GM12878 (cell line): ENCODE results near the gene IARS2. TPM values are rescaled to one million over a fixed set of nuclear protein-coding genes. Genes with fewer than 3 reads are reported as not detected.

Source experiments
- ATAC-seq: fragments of 200-7000 bp; cut with Tn5 transposase; 3 replicates; pipeline ENCODE4 v1.9.1; 2020; ENCODE audit warnings: mild to moderate bottlenecking, moderate library complexity
- Bru-seq: library from RNA; stranded (reverse); fragments of 400-500 nt; gene quantifications from one replicate; lab custom pipeline; 2021; lab: Mats Ljungman, UMichigan
- BruChase-seq, 2 experiments: library from RNA; stranded (reverse); fragments of 400-500 nt; gene quantifications; one replicate each; lab custom pipeline; 2021; lab: Mats Ljungman, UMichigan
- BruUV-seq: library from RNA; stranded (reverse); fragments of 400-500 nt; replicated peaks from 2 replicates; lab custom pipeline; 2021; lab: Mats Ljungman, UMichigan
- CTCF ChIA-PET: fragments of 300-600 bp; sonication (Branson Sonifier 250); formaldehyde crosslinking; extraction: SDS; loops from one replicate; lab custom pipeline; 2021; ENCODE audit warnings: inconsistent platforms; lab: Yijun Ruan, JAX
- POLR2A ChIA-PET: fragments of 350-600 bp; formaldehyde crosslinking; extraction: SDS; loops from one replicate; lab custom pipeline; 2021; ENCODE audit warnings: inconsistent platforms; lab: Charles Lee
- RAD21 ChIA-PET: fragments of 300-600 bp; sonication (Branson Sonifier 250); formaldehyde crosslinking; loops from one replicate; lab custom pipeline; 2023; ENCODE audit warnings: antibody characterized with exemption; ENCODE audit not compliant: unreplicated experiment; lab: Charles Lee
- SMC1A ChIA-PET: fragments of 300-600 bp; sonication (Branson Sonifier 250); formaldehyde crosslinking; loops from one replicate; lab custom pipeline; 2023; ENCODE audit not compliant: unreplicated experiment, uncharacterized antibody; lab: Charles Lee
- DNase-seq: peaks from one replicate; pipeline ENCODE4 v3.0.0-alpha.2; 2011; ENCODE audit warnings: low read depth, low spot score
- FAIRE-seq: peaks from 3 replicates; lab custom pipeline; 2011; peaks lifted over from hg19 to GRCh38; lab: Jason Lieb, UNC
- H2AFZ ChIP-seq: 2 replicates; pipeline ENCODE4 v1.6.0; 2011; ENCODE audit warnings: low read depth, low read length, control low read depth; ENCODE audit not compliant: control insufficient read depth
- H3K27ac ChIP-seq: 2 replicates; pipeline ENCODE4 v1.5.1; 2011; ENCODE audit warnings: control low read depth; ENCODE audit not compliant: control insufficient read depth, insufficient read depth
- H3K27me3 ChIP-seq, 2 experiments: replicated peaks in 1 of 2; 2 replicates each; pipeline versions ENCODE4 v1.6.0 to v1.6.1; 2011; ENCODE audit warnings: low read length in 1 of 2; ENCODE audit not compliant: control insufficient read depth in 2 of 2, insufficient read depth in 2 of 2
- H3K36me3 ChIP-seq, 2 experiments: 2 replicates each; pipeline ENCODE4 v1.5.1; 2011; ENCODE audit warnings: low read length in 1 of 2; ENCODE audit not compliant: control insufficient read depth in 2 of 2, insufficient read depth in 2 of 2
- H3K4me1 ChIP-seq: 2 replicates; pipeline ENCODE4 v1.6.1; 2011; ENCODE audit warnings: mild to moderate bottlenecking, low read length, moderate library complexity, mixed read lengths; ENCODE audit not compliant: control insufficient read depth, insufficient read depth
- H3K4me2 ChIP-seq: 2 replicates; pipeline ENCODE4 v1.6.0; 2011; ENCODE audit warnings: control low read depth; ENCODE audit not compliant: control insufficient read depth, insufficient read depth
- H3K4me3 ChIP-seq: fragments of 200-600 bp; sonication (generic); 2 replicates; pipeline ENCODE4 v1.5.1; 2016
- H3K79me2 ChIP-seq: 2 replicates; pipeline ENCODE4 v1.6.0; 2011; ENCODE audit warnings: low read length; ENCODE audit not compliant: control insufficient read depth, insufficient read depth
- H3K9ac ChIP-seq: 2 replicates; pipeline ENCODE4 v1.8.0; 2011; ENCODE audit warnings: low read length, control low read depth, mixed read lengths; ENCODE audit not compliant: control insufficient read depth, insufficient read depth
- H3K9me3 ChIP-seq: replicated peaks from 3 replicates; pipeline ENCODE4 v1.5.1; 2011; ENCODE audit warnings: mild to moderate bottlenecking, low read length; ENCODE audit not compliant: control insufficient read depth, insufficient read depth
- H4K20me1 ChIP-seq: 2 replicates; pipeline ENCODE4 v1.6.0; 2011; ENCODE audit not compliant: control insufficient read depth, insufficient read depth
- BCL3 ChIP-seq: IDR thresholded peaks from 2 replicates; pipeline ENCODE4 v1.6.1; 2011; ENCODE audit warnings: borderline replicate concordance, low read depth, mild to moderate bottlenecking, moderate library complexity, low read length; ENCODE audit not compliant: insufficient read depth, poor library complexity, severe bottlenecking
- CEBPZ ChIP-seq: fragments of 150-350 bp; IDR thresholded peaks from 2 replicates; pipeline ENCODE4 v1.6.1; 2016; ENCODE audit warnings: low read depth, low read length
- DPF2 ChIP-seq: fragments of 450-650 bp; IDR thresholded peaks from 2 replicates; pipeline ENCODE4 v1.6.1; 2017; ENCODE audit warnings: mild to moderate bottlenecking
- GABPA ChIP-seq: IDR thresholded peaks from 2 replicates; pipeline ENCODE4 v1.6.1; 2014; ENCODE audit warnings: antibody characterized with exemption, low read depth, mild to moderate bottlenecking, inconsistent platforms
- GATAD2B ChIP-seq: fragments of 450-650 bp; conservative IDR thresholded peaks from 2 replicates; pipeline ENCODE4 v1.6.1; 2017; ENCODE audit warnings: low read depth, mild to moderate bottlenecking, moderate library complexity
- MXI1 ChIP-seq: fragments of 150-350 bp; IDR thresholded peaks from 2 replicates; pipeline ENCODE4 v1.6.1; 2011; ENCODE audit warnings: low read depth, mild to moderate bottlenecking, inconsistent platforms, low read length, improper control_type of control experiment
- MYC ChIP-seq: IDR thresholded peaks from 2 replicates; pipeline ENCODE4 v1.6.1; 2011; ENCODE audit warnings: mild to moderate bottlenecking, low read length, moderate library complexity, inconsistent platforms; ENCODE audit not compliant: insufficient read depth, insufficient replicate concordance, insufficient read length, severe bottlenecking
- RUNX3 ChIP-seq: IDR thresholded peaks from 2 replicates; pipeline ENCODE4 v1.6.1; 2012; ENCODE audit warnings: low read length, inconsistent platforms
- WGBS: methylation state at CpG from one replicate; pipeline ENCODE4 v1.1.6; 2016; ENCODE audit warnings: low lambda C conversion rate; ENCODE audit not compliant: insufficient replicate concordance, insufficient coverage; ENCODE audit errors: missing lambda C conversion rate; 5-methylcytosine and 5-hydroxymethylcytosine counted together
- in situ Hi-C: fragments of 300-500 bp; cut with MboI; formaldehyde crosslinking; loops from 9 replicates; pipeline ENCODE4 v1.14.3; 2018; ENCODE audit warnings: mixed read lengths
- intact Hi-C: fragments of 100-400 bp; cut with micrococcal nuclease; formaldehyde crosslinking; loops from one replicate; pipeline ENCODE4 v1.14.2; 2022; ENCODE audit not compliant: unreplicated experiment
- long read RNA-seq, 2 experiments: library from polyadenylated mRNA; unstranded; transcript quantifications; one replicate each; pipeline ENCODE4 v2.0.0, GENCODE V29; 2019 to 2020
- polyA minus RNA-seq, 3 experiments: library from RNA; depleted of rRNA, polyadenylated mRNA; stranded (reverse); fragments of >200 nt; gene quantifications; 2 replicates each; pipeline ENCODE4 v1.2.3, GENCODE V29; 2011
- polyA plus RNA-seq, 11 experiments: library from polyadenylated mRNA; depleted of rRNA in 4 of 11; unstranded in 6 of 11; stranded (reverse) in 5 of 11; fragments of >200 nt; fragmentation: Nextera tagmentation in 4 of 11; fragmentation: Illumina TruSeq in 1 of 11; extraction: Ambion mirVana in 4 of 11; extraction: Trizol in 1 of 11; gene quantifications; 1 replicate in 1 of 11; 2 replicates in 10 of 11; pipeline versions ENCODE4 v1.2.1 to v1.2.3, GENCODE V29; 2011 to 2016; ENCODE audit warnings: inconsistent platforms in 2 of 11, missing spikeins in 2 of 11, low read depth in 1 of 11
- total RNA-seq, 4 experiments: library from RNA; depleted of rRNA in 3 of 4; stranded (reverse); fragments of >200 nt in 3 of 4; fragmentation: Illumina TruSeq in 1 of 4; extraction: Trizol in 1 of 4; gene quantifications; 2 replicates each; pipeline versions ENCODE4 v1.2.1 to v1.2.3, GENCODE V29; 2013 to 2021

IARS2 gene
- 42.5 and 44.8 TPM in 2 replicates for total RNA-seq (2013; cell fraction: nucleolus; rRNA removed)
- 95.7 and 100 TPM in 2 replicates for total RNA-seq (2014; rRNA removed)
- total RNA-seq (2014; rRNA removed; fragmentation: Illumina TruSeq; extraction: Trizol), result 82.1 and 87.8 TPM in 2 replicates
- total RNA-seq (2021), result 66.9 and 67.2 TPM in 2 replicates
- 35.4 TPM for polyA plus RNA-seq (2011; ENCODE audit: low read depth)
- polyA plus RNA-seq (2011; rRNA removed), result 38.5 and 44.4 TPM in 2 replicates
- polyA plus RNA-seq (2011; cell fraction: cytosol; rRNA removed), result 14.8 and 20.3 TPM in 2 replicates
- 80.1 and 93.3 TPM in 2 replicates for polyA plus RNA-seq (2011; cell fraction: nucleus; rRNA removed)
- 37.0 and 51.3 TPM in 2 replicates for polyA plus RNA-seq (2012)
- 66.3 and 78.6 TPM in 2 replicates for polyA plus RNA-seq (2014; fragmentation: Illumina TruSeq; extraction: Trizol)
- 10 to 100 TPM; 23.7 to 45.9 TPM for polyA plus RNA-seq (2014; fragmentation: Nextera tagmentation; extraction: Ambion mirVana)
- polyA plus RNA-seq (2014; rRNA removed), result 42.0 and 45.1 TPM in 2 replicates
- polyA plus RNA-seq (2016; fragmentation: Nextera tagmentation; extraction: Ambion mirVana), result 10 to 100 TPM; 77.2 to 80.7 TPM
- 26.5 and 43.1 TPM in 2 replicates for polyA minus RNA-seq (2011; rRNA and poly(A)+ RNA removed)
- 12.0 and 14.3 TPM in 2 replicates for polyA minus RNA-seq (2011; cell fraction: cytosol; rRNA and poly(A)+ RNA removed)
- 29.9 and 32.9 TPM in 2 replicates for polyA minus RNA-seq (2011; cell fraction: nucleus; rRNA and poly(A)+ RNA removed)
- Bru-seq, nascent RNA, result percentile 75 among the genes with signal in this experiment
- percentile 86 among the genes with signal in this experiment for BruChase-seq, experiment 1, labeled RNA remaining after a 6-hour chase
- percentile 78 among the genes with signal in this experiment for BruChase-seq, experiment 2, labeled RNA remaining after a 2-hour chase
- long read RNA-seq, experiment 1, transcript IARS2-201 (23 exons, 3,560 nt), result major isoform, 27 of 37 reads
- long read RNA-seq, experiment 1, partial matches to known transcripts, result 6 of 37 reads
- long read RNA-seq, experiment 1, other reads (novel, unspliced or antisense), result 4 of 37 reads
- long read RNA-seq, experiment 2, transcript IARS2-201 (23 exons, 3,560 nt), result major isoform, 111 of 188 reads
- long read RNA-seq, experiment 2, partial matches to known transcripts, result 65 of 188 reads
- long read RNA-seq, experiment 2, other reads (novel, unspliced or antisense), result 12 of 188 reads

DNA sequence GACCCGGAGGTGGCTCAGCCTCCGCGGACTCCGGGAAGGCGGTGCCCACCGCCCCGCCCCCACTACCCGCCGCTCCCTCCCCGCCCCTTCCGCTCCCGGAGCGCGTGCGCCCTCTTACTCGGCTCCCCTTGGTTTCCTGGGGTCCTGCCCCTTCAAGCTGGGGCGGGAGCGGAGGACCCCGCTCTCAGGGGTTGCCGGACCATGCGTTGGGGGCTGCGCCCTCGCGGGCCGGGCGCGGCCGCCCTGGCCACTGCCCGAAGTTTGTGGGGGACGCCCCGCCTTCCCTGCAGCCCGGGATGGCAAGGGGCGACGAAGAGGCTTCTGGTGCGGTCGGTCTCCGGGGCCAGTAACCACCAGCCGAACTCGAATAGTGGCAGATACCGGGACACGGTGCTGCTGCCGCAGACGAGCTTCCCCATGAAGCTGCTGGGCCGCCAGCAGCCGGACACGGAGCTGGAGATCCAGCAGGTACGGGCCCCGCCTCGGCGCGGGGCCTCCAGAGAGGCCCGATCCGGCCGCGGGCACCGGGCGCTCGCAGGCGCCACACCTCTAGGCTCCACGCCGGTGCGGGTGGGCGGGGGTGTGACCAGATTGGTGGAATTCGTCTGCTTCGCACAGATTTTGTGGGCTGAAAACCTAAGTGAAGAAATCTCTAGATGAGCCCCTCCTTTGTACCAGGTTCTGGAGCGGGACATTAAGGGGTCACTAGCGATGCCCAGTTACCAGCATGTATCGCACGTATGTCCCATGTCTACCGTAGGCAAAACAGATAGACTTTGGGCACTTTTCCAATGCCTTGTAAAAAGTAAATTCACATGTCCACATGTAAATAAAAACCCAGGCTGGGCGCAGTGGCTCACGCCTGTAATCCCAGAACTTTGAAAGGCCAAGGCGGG, at the start of gene IARS2:
Gene IARS2 (plus strand): TSS at position 117 of the 896 bp plus-strand sequence. CDS start 85 bp downstream, at position 202.
- peak within 1 kb of the TSS; percentile 76 for H2AFZ ChIP-seq
- WGBS, result 2% methylated on average over 60 of the region's 73 CpGs
- H3K9me3 ChIP-seq, result no peaks in the 10 kb centered on the region; the same call in 2 of the 3 replicates
- in situ Hi-C loops, result no loop called here
- no peaks in the 10 kb centered on the region for H4K20me1 ChIP-seq
- intact Hi-C loops, result no loop called here
- H3K9ac ChIP-seq, result peak within 1 kb of the TSS; percentile 80
- peaks cover 1 to 10% of the 10 kb centered on the region in 2 experiments; a peak in 2 of 4 replicates for H3K36me3 ChIP-seq
- peak within 1 kb of the TSS; percentile 91 for H3K4me3 ChIP-seq
- H3K4me2 ChIP-seq, result peak within 1 kb of the TSS; percentile 48
- CTCF ChIA-PET, result interaction anchor here (0.5 to 1.3 kb wide), 4 partner anchors 8 to 103 kb away, joined by 3 read pairs; no protein-coding TSS in a partner anchor
- ATAC-seq (peak; percentile 82), FAIRE-seq (no peak), DNase-seq (peak; percentile 42)
- peaks cover 20% of the 10 kb centered on the region for H3K79me2 ChIP-seq
- RAD21 ChIA-PET, result interaction anchor here (1.1 to 1.3 kb wide), 2 partner anchors 10 to 13 kb away, joined by 3 read pairs; no protein-coding TSS in a partner anchor
- H3K27me3 ChIP-seq, result no peaks in the 10 kb centered on the region
- peak within 1 kb of the TSS; percentile 81 for H3K27ac ChIP-seq
- POLR2A ChIA-PET, result interaction anchor here (1.0 kb wide), 1 partner anchor 127 kb away, joined by 3 read pairs; no protein-coding TSS in a partner anchor
- H3K4me1 ChIP-seq, result peaks cover 9% of the 10 kb centered on the region; the same call in 1 of the 2 replicates
- SMC1A ChIA-PET, result interaction anchor here (1.4 kb wide), 1 partner anchor 104 kb away, joined by 6 read pairs; no protein-coding TSS in a partner anchor
- BruUV-seq, result no TSS peak
- peak; percentile 71 for TF ChIP-seq GABPA
- TF ChIP-seq MYC, result peak; percentile 9
- peak; percentile 63; the same call in 1 of the 2 replicates for TF ChIP-seq MXI1
- TF ChIP-seq DPF2, result peak; percentile 71
- peak; percentile 28 for TF ChIP-seq BCL3
- peak; percentile 47; the same call in 1 of the 2 replicates for TF ChIP-seq RUNX3
- TF ChIP-seq GATAD2B, result peak; percentile 79
- no peak for TF ChIP-seq CEBPZ
